Colonic mucosa (tissue), 4 donors: ENCODE measurements around the gene TAS2R14. TPM values are rescaled to one million over a fixed set of nuclear protein-coding genes. Genes with fewer than 3 reads are reported as not detected.

Source experiments
- DNase-seq: peaks from one replicate; pipeline ENCODE4 v3.0.0-alpha.2; 2020
- H3K27ac ChIP-seq: fragments of 200-600 bp; one replicate; pipeline ENCODE4 v1.8.0; 2021
- H3K27me3 ChIP-seq: fragments of 200-600 bp; one replicate; pipeline ENCODE4 v1.8.0; 2021
- H3K36me3 ChIP-seq: fragments of 200-600 bp; one replicate; pipeline ENCODE4 v1.8.0; 2021
- H3K4me1 ChIP-seq: fragments of 200-600 bp; one replicate; pipeline ENCODE4 v1.8.0; 2021; ENCODE audit warnings: mild to moderate bottlenecking
- H3K4me3 ChIP-seq: fragments of 200-600 bp; one replicate; pipeline ENCODE4 v1.8.0; 2021
- H3K9ac ChIP-seq, 2 donors: one replicate each; pipeline ENCODE4 v1.7.0; 2013; ENCODE audit warnings: control low read depth in 2 of 2, low read depth in 2 of 2, low read length in 2 of 2
- H3K9me3 ChIP-seq: fragments of 200-600 bp; one replicate; pipeline ENCODE4 v1.8.0; 2021
- CTCF ChIP-seq: fragments of 200-600 bp; IDR thresholded peaks from one replicate; pipeline ENCODE4 v1.8.0; 2022; ENCODE audit warnings: antibody characterized with exemption, mild to moderate bottlenecking
- intact Hi-C: fragments of 100-400 bp; cut with DNase I; formaldehyde crosslinking; loops from one replicate; pipeline ENCODE4 v1.14.1; 2022
- total RNA-seq, 2 donors: library from RNA; stranded (reverse); fragmentation: NEBNext Ultra II Directional in 1 of 2; extraction: Animal tissue kit (Norgen Biotek cat#: 25700) in 1 of 2; gene quantifications; one replicate each; pipeline ENCODE4 v1.2.1, GENCODE V29; 2021
- donor health status: healthy.
- donor health status: DM: no; HTN: no; CAD: no.
- donor health status: DM: no; HTN: no; CAD: no.

Gene TAS2R14
- total RNA-seq, 2 donors from 2014 or later: 1.3 to 1.8 TPM

DNA sequence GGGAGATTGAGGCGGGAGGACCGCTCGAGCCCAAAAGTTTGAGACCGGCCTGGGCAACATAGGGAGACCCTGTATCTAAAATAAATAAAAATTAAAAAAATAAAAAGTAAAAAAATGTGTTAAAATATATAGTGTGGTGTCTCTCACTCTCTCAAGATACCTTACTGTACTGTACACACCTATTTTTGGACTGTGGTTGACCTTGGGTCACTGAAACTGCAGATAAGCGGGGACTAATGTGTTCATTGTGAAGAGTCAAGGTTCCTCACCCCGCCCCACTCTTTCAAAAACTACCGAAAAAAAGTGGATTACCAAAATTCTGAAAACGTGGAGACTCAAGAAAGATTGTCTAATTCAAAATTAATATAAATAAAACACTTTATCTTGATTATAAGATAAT lies 28.7 kb downstream of the TAS2R14 start:
- TF ChIP-seq CTCF: no peak

GRCh38 chr12:10909462-10909861 lies 29.6 kb downstream of the TAS2R14 start, which contains the start of gene TAS2R13:
TAS2R13 (minus strand) TSS chr12:10909562; CDS start chr12:10909298, 264 bp downstream.
- H3K27me3 ChIP-seq: no peaks in the 10 kb centered on the region

More for the DNA sequence above, 28.7 kb downstream of the TAS2R14 start:
- no peak for DNase-seq
- H3K27me3 ChIP-seq: no peaks in the 10 kb centered on the region
- intact Hi-C loops: no loop called here
- no peaks in the 10 kb centered on the region for H3K36me3 ChIP-seq
- no peaks in the 10 kb centered on the region for H3K9me3 ChIP-seq
- no peak overlapping the region for H3K9ac ChIP-seq
- no peak overlapping the region for H3K4me3 ChIP-seq
- H3K4me1 ChIP-seq: no peaks in the 10 kb centered on the region
- no peak overlapping the region for H3K27ac ChIP-seq

DNA sequence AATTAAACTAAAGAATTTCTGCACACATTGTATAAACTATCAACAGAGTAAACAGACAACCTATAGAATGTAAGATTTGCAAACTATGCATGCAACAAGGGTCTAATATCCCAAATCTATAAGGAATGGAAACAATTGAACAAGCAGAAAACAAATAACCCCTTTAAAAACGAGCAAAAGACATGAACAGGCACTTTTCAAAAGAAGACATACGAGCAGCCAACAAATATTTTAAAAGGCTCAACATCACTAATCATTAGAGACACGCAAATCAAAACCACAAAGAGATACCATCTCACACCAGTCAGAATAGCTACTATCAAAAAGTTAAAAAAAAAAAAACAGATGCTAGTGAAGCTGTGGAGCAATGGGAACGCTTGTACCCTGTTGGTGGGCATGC lies 34.4 kb downstream of the TAS2R14 start:
- no peak overlapping the region for H3K9ac ChIP-seq
- no peak overlapping the region for H3K27ac ChIP-seq
- H3K4me1 ChIP-seq: no peaks in the 10 kb centered on the region
- H3K4me3 ChIP-seq: no peak overlapping the region
- TF ChIP-seq CTCF: no peak
- DNase-seq: no peak
- intact Hi-C loops: no loop called here
- no peaks in the 10 kb centered on the region for H3K27me3 ChIP-seq
- H3K36me3 ChIP-seq: no peaks in the 10 kb centered on the region
- H3K9me3 ChIP-seq: no peaks in the 10 kb centered on the region

More at GRCh38 chr12:10909462-10909861, 29.6 kb downstream of the TAS2R14 start, which contains the start of gene TAS2R13:
- intact Hi-C loops: no loop called here
- H3K9me3 ChIP-seq: no peaks in the 10 kb centered on the region
- H3K27ac ChIP-seq: no peak within 1 kb of the TSS
- H3K36me3 ChIP-seq: no peaks in the 10 kb centered on the region
- H3K4me1 ChIP-seq: no peaks in the 10 kb centered on the region
- DNase-seq: no peak
- H3K4me3 ChIP-seq: no peak within 1 kb of the TSS
- no peak for TF ChIP-seq CTCF
- H3K9ac ChIP-seq: no peak within 1 kb of the TSS

- Histone ChIP-seq H3K4me3 (no peak overlapping the region), H3K9me3 (no peaks in the 10 kb centered on the region), H3K27me3 (no peaks in the 10 kb centered on the region), H3K27ac (no peak overlapping the region), H3K36me3 (no peaks in the 10 kb centered on the region), H3K9ac (no peak overlapping the region), H3K4me1 (no peaks in the 10 kb centered on the region)
- TF ChIP-seq CTCF: no peak
- intact Hi-C loops: no loop called here
- DNase-seq: no peak
These were observed 37.6 kb downstream of the TAS2R14 start for GRCh38 chr12:10901427-10901826.

DNA sequence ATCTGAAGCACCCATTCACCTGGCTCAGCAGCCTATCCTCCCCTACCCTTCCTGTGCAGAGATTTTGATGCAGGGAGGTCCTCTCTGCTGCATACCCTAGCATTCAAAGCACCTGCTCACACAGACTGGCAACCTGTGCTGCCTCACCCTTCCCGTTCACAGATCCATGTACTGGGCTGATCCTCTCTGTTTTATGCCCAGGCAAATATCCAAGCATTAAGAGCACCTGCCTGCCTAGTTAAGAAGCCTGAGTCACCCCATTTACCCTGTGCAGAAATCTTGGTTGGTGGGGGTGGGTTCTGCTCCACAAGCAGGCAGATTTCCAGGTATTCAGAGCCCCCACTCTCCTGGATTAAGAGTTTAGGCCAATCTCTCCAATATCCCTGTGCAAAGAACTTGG lies 38.1 kb downstream of the TAS2R14 start:
- H3K36me3 ChIP-seq: no peaks in the 10 kb centered on the region
- no peak for DNase-seq
- intact Hi-C loops: no loop called here
- H3K27me3 ChIP-seq: no peaks in the 10 kb centered on the region
- H3K4me1 ChIP-seq: no peaks in the 10 kb centered on the region
- TF ChIP-seq CTCF: no peak
- no peaks in the 10 kb centered on the region for H3K9me3 ChIP-seq
- H3K27ac ChIP-seq: no peak overlapping the region
- H3K4me3 ChIP-seq: no peak overlapping the region
- H3K9ac ChIP-seq: no peak overlapping the region
